Measurements from ENCODE around the gene SELENOS. TPM values are rescaled to one million over a fixed set of nuclear protein-coding genes. Genes with fewer than 3 reads are reported as not detected.

The SELENOS gene
- total and polyA plus RNA-seq, 12 donors = 47.7 to 205 (median 81.6) TPM

DNA sequence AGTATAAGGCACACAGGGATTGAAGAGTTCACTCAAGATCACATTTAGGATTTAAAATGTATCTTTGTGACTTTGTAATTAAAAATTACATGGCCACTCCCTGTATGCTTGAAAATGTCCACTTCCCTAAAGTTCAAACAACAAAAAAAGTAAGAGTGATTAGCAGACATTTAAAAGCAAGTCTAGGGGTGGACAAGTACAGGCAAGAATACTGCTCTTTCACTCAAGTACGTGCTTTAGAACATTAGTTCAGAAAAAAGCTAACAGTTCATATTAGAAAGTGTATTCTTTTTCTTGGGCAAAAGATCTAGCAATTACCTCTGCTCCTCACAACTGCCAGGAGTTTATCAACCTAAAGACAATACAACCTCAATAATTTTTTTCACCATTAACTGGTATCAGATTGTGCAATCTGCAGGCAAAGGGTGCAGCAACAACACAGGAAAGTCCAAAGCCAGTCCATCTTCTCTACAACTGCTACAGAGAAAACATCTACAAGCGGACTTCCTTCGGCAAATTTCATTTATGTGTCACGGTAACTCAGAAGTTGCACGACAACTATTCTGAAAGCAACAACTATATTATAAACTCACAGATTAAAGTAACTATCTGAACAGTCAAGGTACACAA, 43.5 kb downstream of the SELENOS start:
- Histone ChIP-seq H3K4me3 (no peak overlapping the region), H3K36me3 (replicated peaks in 1 of 2) (peaks cover 0 to 20% of the 10 kb centered on the region in 2 donors), H3K27ac (peak overlapping the region in 2 of 5 donors; percentile 41 to 48), H3K9me3 (replicated peaks in 1 of 3) (peaks cover 0 to 6% (median 0%) of the 10 kb centered on the region in 3 donors), H3K4me1 (replicated peaks in 1 of 2) (peaks cover 15 to 42% of the 10 kb centered on the region in 2 donors), H3K27me3 (no peaks in the 10 kb centered on the region)
- DNase-seq = no peak
- intact Hi-C loops (cut with DNase I) = no loop called here
- no peak for TF ChIP-seq POLR2A (IDR thresholded peaks at IDR 0.05)
- TF ChIP-seq, protein P1, sequence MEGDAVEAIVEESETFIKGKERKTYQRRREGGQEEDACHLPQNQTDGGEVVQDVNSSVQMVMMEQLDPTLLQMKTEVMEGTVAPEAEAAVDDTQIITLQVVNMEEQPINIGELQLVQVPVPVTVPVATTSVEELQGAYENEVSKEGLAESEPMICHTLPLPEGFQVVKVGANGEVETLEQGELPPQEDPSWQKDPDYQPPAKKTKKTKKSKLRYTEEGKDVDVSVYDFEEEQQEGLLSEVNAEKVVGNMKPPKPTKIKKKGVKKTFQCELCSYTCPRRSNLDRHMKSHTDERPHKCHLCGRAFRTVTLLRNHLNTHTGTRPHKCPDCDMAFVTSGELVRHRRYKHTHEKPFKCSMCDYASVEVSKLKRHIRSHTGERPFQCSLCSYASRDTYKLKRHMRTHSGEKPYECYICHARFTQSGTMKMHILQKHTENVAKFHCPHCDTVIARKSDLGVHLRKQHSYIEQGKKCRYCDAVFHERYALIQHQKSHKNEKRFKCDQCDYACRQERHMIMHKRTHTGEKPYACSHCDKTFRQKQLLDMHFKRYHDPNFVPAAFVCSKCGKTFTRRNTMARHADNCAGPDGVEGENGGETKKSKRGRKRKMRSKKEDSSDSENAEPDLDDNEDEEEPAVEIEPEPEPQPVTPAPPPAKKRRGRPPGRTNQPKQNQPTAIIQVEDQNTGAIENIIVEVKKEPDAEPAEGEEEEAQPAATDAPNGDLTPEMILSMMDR (IDR thresholded peaks at IDR 0.05) = no peak
- WGBS, 4 donors = 77 to 91% (median 85%) methylated on average over 5 of the region's 5 CpGs

DNA sequence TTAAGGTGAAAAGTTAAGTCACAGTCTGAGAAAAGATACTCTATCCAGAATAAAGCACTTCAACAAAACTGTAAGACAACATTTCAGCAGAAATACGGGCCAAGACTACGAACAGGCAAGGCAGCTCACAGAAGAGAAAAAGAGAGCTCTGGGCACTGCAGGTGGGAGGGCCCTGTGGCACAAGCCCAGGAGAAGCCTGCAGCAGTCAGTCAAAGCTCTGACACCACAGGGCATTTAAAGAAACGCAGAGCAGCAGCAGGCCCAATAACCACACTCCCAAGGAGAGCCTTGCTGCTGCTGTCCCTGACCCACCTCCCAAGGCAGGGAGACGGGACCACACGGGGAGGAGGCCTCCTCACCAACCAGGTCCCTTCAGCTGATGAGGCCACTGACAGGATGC, 44.6 kb downstream of the SELENOS start:
- no peak for TF ChIP-seq POLR2A (IDR thresholded peaks at IDR 0.05)
- TF ChIP-seq, protein P1 (IDR thresholded peaks at IDR 0.05) = no peak
- intact Hi-C loops (cut with DNase I) = no loop called here
- peaks cover 0 to 20% of the 10 kb centered on the region in 2 donors for H3K36me3 ChIP-seq (replicated peaks in 1 of 2)
- H3K4me3 ChIP-seq = no peak overlapping the region
- DNase-seq = peak in 5 of 7 donors; percentile 38 to 80 (median 57)
- H3K9me3 ChIP-seq (replicated peaks in 1 of 3) = peaks cover 0 to 14% (median 0%) of the 10 kb centered on the region in 3 donors
- peaks cover 15 to 32% of the 10 kb centered on the region in 2 donors for H3K4me1 ChIP-seq (replicated peaks in 1 of 2)
- peak overlapping the region in 4 of 5 donors; percentile 6 to 48 (median 42) for H3K27ac ChIP-seq
- H3K27me3 ChIP-seq = no peaks in the 10 kb centered on the region
- 24 to 41% (median 29%) methylated on average over 3 to 5 of the region's 5 CpGs for WGBS, 4 donors

DNA sequence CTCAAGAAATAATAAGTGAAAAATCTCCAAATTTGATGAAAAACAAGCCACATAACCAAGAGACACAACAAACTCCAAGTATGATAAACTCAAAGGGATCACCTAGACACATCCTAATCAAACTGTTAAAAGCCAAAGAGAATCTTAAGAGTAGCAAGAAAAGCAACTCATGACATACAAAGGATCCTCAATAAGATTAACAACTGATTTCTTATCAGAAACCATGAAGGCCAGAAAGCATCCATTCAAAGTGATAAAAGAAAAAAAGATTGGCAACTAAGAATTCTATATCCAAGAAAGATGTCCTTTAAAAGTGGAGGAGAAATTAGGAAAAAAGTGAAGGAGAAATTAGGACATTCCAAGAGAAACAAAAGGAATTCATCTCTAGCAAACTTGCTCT, 49.0 kb downstream of the SELENOS start:
- no peak overlapping the region for H3K4me3 ChIP-seq
- H3K9me3 ChIP-seq (replicated peaks in 1 of 3) = peaks cover 0 to 14% (median 0%) of the 10 kb centered on the region in 3 donors
- H3K36me3 ChIP-seq (replicated peaks in 1 of 2) = peaks cover 0 to under 1% of the 10 kb centered on the region in 2 donors
- peaks cover 15 to 29% of the 10 kb centered on the region in 2 donors for H3K4me1 ChIP-seq (replicated peaks in 1 of 2)
- H3K27ac ChIP-seq = no peak overlapping the region
- H3K27me3 ChIP-seq = no peaks in the 10 kb centered on the region
- intact Hi-C loops (cut with DNase I) = no loop called here
- TF ChIP-seq POLR2A (IDR thresholded peaks at IDR 0.05) = no peak
- TF ChIP-seq, protein P1 (IDR thresholded peaks at IDR 0.05) = no peak
- DNase-seq = no peak

DNA sequence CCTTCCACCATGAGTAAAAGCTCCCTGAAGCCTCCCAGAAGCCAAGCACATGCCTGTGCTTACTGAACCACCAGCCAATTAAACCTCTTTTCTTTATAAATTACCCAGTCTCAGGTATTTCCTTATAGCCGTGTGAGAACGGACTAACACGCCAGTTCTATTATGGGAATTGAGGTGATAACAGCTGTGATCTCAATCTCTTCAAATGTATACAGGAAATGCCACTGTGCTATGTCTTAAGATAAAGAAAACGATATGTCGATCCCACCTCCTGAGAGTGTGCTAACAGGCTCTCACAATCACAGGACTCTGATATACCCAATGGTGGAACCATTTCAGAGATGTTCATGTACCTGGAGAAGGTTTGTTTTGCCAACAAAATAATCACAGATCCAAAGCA, 51.6 kb downstream of the SELENOS start:
- DNase-seq = no peak
- TF ChIP-seq POLR2A (IDR thresholded peaks at IDR 0.05) = no peak
- TF ChIP-seq, protein P1 (IDR thresholded peaks at IDR 0.05) = no peak
- no peak overlapping the region for H3K4me3 ChIP-seq
- no peaks in the 10 kb centered on the region for H3K36me3 ChIP-seq (replicated peaks in 1 of 2)
- H3K27me3 ChIP-seq = no peaks in the 10 kb centered on the region
- peaks cover 0 to 25% of the 10 kb centered on the region in 2 donors for H3K4me1 ChIP-seq (replicated peaks in 1 of 2)
- no peak overlapping the region for H3K27ac ChIP-seq
- 72 to 92% (median 79%) methylated on average over 5 of the region's 5 CpGs for WGBS, 4 donors
- intact Hi-C loops (cut with DNase I) = no loop called here
- peaks cover 0 to 14% (median 0%) of the 10 kb centered on the region in 3 donors for H3K9me3 ChIP-seq (replicated peaks in 1 of 3)

Other genes starting within 250 kb of the SELENOS start
- 10 to 100 TPM; 28.8 to 82.5 (median 38.7) TPM for gene CHSY1, start 25.4 kb downstream of the SELENOS start, total RNA-seq
- 10 to 100 TPM; 14.8 to 29.2 (median 18.5) TPM for gene CHSY1, start 25.4 kb downstream of the SELENOS start, polyA plus RNA-seq
- gene SNRPA1, start 17.8 kb upstream of the SELENOS start, total RNA-seq = 10 to 100 TPM; 16.0 to 58.6 (median 27.6) TPM
- gene SNRPA1, start 17.8 kb upstream of the SELENOS start, polyA plus RNA-seq = 10 to 100 TPM; 29.3 to 65.0 (median 44.4) TPM
- 10 to 100 TPM in 4 of 9 donors, 1 to 10 TPM in 5; 2.4 to 53.0 (median 8.3) TPM for gene PCSK6, start 212.2 kb upstream of the SELENOS start, total RNA-seq
- gene PCSK6, start 212.2 kb upstream of the SELENOS start, polyA plus RNA-seq = 1 to 10 TPM in 2 of 3 donors, under 1 TPM in 1; 0.88 to 2.8 (median 2.0) TPM

Data from adrenal gland (tissue), 12 donors.